ENCODE measurements around the gene ILKAP.
"Not testable (repeated sequence)": the region's sequence is repeated elsewhere in the genome, so short reads cannot be mapped to it uniquely, and the experiment has no call there.

The ILKAP gene

GRCh38 chr2:238187618-238188548 is 15.6 kb downstream of the ILKAP start:
- no peak for DNase-seq

GRCh38 chr2:238183821-238184220 is 19.7 kb downstream of the ILKAP start:
- no peak for DNase-seq

GRCh38 chr2:238182362-238182761 is 21.1 kb downstream of the ILKAP start:
- DNase-seq: no peak

DNA sequence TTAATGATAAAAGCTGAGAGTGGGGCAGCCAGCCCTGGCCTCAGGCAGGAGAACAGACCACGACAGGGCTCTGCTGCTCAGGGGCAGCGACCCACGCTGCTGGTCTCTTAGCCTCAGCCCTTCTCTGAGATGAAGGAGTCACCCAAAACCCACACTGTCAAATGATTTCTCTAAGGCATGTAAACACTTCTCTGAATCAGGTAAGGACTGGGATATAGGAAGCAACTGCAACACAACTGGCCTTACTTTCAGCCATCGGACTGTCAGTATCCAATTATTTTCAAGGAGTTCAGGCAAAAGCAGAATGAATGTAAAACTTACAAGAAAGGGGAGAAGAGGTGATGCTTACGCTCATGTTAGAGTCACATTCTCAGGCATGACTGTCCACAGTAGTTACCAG is 22.9 kb downstream of the ILKAP start:
- DNase-seq: no peak

DNA sequence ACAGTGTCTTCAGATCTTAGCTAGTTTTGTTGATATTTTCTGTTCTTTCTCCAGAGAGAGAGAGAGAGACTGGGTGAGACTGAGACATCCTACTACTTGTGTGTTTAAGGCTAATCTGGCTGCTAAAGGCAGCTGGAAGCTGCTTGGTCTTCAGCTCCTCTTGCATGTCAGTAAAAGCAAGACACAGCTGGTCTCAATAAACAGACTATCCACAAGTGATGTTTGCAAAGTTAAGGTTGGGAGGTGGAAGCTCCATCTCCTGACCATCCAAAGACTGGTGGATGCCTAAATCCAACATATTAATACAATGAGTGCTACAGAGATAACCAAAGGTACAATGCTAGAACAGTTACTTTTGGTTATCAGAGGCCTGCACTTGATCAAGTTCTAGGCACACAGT is 26.9 kb downstream of the ILKAP start:
- no peak for DNase-seq

- DNase-seq: no peak
Measured at GRCh38 chr2:238174701-238175100, 28.8 kb downstream of the ILKAP start.

DNA sequence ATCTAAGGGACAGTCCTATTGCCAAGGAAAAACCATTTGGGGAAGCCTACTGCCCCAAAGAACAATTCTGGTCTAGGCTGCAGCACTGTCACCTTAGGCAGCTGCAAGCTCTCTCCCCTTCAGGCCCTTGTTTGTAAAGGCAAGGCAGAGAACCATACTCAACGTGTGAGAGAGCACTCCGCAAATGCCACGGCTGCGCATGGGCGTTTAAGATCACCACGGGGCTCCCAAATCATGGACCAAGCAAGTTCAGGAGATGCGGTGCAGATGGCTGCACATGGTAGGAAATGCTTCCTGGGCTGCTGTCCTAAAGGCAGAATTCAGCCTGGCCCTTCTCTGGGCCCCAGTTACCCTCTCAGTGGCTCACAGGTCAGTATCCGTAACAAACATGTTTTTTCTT is 29.2 kb downstream of the ILKAP start:
- DNase-seq: no peak

DNA sequence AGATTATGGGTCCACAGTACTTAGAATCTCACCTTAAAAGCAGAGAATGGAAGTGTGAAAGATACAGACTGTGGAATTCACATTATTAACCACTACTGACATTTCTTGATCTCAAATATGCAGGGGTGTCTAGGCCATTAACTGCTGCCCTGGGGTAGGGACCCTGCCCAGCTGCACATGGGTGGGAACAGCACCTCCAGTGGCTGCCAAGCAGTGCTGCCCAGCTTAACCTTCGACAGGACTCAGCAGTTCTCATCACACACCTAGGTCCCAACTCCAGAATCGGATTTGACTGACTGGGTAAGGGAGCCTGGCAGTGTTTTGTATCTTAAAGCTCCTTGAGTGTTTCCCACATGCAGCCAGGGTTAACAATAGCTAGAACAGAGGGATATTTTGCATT is 29.8 kb downstream of the ILKAP start:
- no peak for DNase-seq

DNA sequence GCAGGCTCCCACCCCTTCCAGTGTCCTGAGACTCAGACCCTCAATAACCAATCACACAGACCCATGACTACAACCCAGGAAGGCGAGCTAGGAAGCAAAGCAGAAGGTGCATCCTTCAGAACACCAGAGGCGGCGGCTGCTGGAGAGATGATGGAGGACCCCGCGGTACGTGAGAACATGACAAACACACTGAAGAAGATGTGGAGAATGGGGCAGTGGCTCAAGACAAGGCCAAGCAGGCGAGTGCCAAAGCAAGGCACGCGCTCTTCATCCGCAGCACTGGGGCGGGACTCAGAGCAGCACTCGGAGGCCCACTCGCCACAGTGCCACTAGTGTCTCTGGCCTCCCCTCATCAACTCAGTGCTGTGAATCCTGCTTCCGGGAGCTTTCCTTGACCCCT is 31.1 kb downstream of the ILKAP start:
- no peak for DNase-seq

GRCh38 chr2:238171575-238172187 is 31.8 kb downstream of the ILKAP start:
- no peak for DNase-seq

GRCh38 chr2:238171072-238171431 is 32.4 kb downstream of the ILKAP start:
- not testable (repeated sequence) for DNase-seq

GRCh38 chr2:238170386-238171071 is 33.0 kb downstream of the ILKAP start:
- no peak for DNase-seq

DNA sequence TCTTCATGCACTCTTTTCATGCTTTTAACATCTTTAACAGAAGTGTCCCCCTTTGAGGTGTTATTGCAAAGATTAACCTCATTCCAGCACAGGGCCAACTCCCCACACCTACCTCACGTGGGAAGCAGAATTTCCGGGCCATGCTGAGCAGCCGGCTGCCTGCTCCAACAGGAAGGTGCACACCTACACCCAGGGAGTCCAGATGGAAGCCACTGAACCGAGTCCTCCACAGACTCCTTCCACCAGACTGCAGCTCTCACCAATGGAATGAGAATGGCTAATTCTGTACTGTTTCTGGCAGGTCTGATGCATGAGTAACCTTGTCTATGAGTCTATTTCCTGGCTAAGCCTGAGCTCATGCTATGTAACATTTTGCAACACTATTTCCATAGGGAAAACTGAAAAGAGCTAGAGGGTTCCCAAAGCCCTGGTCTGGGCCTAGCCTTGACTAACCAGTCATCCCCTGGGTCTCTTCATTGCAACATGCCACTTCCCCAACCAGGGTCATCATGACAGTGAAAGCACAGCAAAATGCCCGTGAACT is 33.7 kb downstream of the ILKAP start:
- DNase-seq: no peak

GRCh38 chr2:238169048-238169707 is 34.3 kb downstream of the ILKAP start:
- no peak for DNase-seq

DNA sequence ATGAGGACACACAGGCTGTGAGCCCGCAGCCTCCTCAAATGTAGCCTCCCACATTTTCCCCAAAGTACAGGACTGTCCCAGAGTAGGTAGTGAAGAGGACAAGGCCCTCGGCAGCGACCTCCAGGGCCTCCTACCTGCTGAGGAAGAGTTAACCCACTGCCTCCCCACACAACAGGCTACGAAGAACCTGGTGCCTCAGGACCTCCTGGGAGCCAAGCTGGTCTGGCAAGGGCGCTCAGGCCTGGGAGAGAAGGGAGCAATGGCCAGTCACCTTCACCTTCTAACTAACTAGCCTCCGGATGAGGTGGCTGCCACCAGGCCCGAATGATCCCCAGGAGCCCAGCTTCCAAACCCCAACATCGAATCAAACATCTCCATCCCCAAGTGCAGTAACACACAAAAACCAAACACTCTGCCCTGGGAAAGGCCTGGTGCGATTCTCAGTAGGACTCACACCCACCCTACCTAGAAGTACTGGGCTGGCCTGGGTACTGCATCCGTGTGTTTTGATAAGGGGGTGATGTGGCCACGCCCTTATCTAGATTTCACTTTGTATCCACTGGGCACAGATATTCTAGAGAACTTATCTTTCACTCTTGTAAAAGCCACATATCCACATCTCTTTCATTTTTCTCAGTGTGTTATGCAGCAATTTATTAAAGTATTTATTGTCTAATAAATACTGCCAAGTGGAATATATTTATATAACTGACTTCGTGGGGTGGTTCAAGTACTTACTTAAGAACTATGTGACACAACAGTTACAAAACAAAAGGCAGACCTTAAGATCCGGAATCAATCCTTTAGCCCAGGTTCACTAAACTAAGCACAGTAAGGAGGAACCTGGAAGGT is 35.1 kb downstream of the ILKAP start:
- DNase-seq: no peak

DNA sequence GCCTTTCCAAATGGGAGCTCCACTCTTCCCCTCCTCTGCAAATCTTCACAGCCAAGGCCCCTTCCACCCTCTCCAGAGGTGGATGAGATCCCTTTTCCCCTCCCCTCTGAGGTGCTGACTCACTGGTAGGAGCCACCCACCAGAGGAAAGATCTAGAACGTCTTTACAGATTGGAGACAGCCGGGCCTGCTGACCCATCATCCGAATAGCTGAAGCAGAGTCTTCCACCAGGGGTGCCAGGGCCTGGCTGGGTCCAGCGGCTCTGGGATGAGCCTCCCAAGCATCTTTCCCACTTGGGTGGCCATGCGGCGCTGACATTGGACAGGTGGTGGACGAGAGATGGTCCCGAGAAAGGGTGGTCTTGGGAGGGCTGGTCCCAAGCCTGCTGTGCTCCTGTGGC is 35.7 kb downstream of the ILKAP start:
- no peak for DNase-seq

DNA sequence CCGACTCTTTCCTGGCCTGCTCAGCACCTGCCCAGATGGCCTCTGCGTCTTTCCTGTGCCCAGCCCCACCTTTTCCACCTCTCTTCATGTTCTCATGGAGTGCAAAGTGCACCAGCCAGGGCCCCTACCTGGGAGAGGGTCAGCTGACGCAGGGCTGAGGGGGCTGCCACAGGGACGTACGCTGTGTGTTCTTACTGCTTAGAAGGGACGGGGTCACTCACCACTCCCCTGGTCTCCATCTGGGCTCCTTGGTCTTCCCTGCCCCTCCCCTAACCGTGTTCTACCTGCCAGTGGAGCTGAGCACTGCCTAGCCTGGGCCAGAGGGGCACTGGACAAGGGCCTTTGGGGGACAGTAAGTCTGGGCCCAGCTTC is 36.2 kb downstream of the ILKAP start:
- no peak for DNase-seq

DNA sequence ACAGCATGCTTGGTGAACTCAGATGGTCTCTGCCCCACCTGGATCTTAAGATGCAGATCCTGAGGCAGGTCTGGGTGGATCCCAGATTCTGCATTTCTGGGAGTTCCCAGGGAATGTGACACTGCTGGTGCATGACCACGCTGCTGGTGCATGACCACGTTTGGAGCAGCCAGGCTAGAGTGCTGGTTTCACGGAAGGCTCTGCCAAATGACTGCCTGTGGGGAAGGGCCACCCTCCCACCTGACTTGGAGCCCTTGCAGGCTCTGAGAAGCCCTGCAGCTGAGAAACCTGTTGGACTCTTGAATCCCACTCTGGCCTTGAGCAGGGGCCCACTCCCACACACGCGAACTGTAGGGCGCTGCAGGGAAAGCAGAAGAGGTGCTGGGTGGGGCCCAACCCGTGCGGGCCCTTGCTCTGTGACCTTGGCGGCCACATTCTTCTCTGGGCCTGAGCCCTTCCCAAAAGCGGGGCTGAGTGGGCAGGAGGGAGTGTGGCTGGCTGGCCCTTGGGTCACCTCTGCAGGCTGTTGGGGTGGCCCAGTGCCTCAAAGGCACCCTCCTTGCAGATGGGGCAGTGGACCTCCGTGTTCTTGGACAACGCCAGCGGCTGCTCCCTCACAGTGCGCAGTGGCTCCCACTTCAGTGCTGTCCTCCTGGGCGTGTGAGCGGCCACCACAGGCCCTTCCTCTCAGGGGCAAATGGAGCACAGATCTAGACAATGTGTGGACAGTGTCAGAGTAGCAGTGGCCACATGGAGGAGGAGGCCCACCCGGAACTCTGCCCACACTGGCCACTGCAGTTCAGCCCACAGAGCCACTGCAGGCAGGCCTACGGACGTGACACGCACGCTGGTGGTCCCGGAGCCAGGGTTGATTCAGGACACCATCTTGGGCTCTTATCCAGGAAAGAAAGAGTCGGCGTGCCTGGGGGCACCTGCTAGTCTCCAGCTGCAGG is 36.8 kb downstream of the ILKAP start:
- no peak for DNase-seq

DNA sequence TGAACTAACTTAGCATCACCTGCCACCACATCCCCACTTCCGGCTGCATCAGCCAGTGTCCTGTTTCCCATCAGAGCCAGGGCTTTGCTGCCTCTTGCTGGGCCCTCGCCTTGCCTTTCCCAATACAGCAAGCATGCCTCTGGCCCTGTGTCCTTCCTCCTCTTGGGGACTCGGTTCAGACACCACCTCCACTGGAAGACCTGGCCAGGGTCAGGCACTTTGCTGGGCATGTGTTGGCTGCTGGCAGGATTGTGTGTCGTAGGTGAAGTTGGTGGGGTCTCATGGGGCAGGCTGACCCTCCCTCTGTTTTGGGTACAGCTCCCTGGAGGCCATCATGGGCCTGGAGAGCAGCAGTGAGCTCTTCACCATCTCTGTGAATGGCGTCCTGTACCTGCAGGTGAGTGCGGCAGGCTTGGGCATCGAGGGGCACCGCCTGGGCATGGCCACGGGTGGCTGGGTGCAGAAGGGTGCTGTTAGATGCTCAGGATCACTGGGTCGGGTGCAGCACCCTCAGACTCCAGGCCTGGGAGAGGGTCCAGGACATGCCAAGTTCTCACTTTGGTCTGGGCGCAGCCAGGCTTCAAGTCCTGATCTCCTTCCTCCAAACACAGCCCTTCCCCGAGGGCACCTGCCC is 38.1 kb downstream of the ILKAP start:
- DNase-seq: no peak

DNA sequence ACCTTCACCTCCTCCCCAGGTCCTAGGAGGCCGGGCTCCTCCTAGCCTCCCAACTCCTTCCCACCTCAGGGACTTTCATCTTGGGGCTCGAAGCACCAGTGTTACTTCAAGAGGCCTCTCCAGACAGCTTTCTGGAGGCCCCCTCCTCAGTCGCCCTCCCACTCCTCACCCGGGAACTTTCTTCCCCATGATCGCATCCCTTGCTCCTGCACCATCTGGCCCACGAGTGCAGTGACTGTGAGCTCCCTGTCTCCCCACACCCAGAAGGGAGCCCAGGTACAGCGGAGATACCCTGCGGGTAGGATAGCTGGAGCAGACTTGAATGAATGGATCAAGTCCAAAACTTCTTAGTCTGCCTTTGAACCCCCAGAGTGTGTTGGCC is 38.6 kb downstream of the ILKAP start:
- no peak for DNase-seq

All from activated CD4-positive, alpha-beta T cell treated with anti-CD3 and anti-CD28 coated beads, Interleukin-2, amount 50 U/mL, for 48 hours (primary cell).